ENCODE results near the gene PLGRKT. TPM values are rescaled to one million over a fixed set of nuclear protein-coding genes. Genes with fewer than 3 reads are reported as not detected.
"Not testable (repeated sequence)": the region's sequence is repeated elsewhere in the genome, so short reads cannot be mapped to it uniquely, and the experiment has no call there.

Gene PLGRKT
- total and polyA plus RNA-seq, 11 donors, result 20.8 to 37.2 (median 31.0) TPM

DNA sequence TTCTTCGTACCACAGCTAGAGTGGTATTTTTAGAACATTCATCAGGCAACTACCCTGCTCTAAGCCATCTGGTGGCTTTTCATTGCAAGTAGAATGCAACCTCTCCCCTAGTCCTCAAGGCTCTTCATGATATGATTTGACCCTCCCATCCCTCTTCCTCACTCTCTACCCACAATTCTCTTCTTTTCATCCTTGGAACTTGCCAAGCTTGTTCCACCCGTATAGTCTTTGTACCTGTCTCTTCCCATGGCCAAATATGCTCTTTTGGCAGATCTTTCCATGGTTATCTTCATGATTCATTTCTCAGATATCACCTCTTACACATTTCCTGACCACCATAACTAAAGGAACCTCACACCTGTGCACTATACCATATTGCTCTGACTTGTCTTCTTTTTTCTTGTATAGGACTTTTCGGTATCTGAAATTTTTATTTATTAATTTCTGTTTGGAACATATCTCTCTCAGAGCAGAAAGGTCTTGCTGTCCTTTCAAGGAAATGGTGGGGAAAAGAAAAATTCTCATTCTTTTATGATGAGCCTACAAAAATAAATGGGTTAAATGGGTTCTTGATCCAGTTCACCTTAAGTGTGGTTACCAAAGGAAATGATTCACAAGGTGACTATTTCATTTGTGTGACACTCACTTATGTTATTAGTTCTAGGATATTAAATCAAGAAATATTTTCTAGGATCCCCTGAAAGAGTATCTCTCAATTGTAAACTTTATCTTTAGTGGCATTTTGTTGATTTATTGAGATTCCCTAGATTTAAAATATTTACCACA lies 8.9 kb upstream of the PLGRKT start:
- Histone ChIP-seq H3K36me3 (no peaks in the 10 kb centered on the region), H3K9me3 (no peaks in the 10 kb centered on the region), H3K27me3 (no peaks in the 10 kb centered on the region), H3K4me1 (peaks cover 0 to 49% (median 9%) of the 10 kb centered on the region in 12 donors), H3K4me3 (no peak overlapping the region), H3K27ac (peak overlapping the region in 1 of 12 donors; percentile 84)
- ATAC-seq (no peak), DNase-seq (no peak)
- WGBS, 4 donors, result 69 to 79% (median 74%) methylated on average over 3 of the region's 3 CpGs
- intact Hi-C loops (cut with DNase I), result loop anchor here in 3 of 10 donors (5.0 to 10.0 kb wide), 3 partner anchors 259 to 702 kb away; partner anchors contain the start of genes AK3 (in 1 of the 3) and INSL6 (in 1 of the 3)
- no peak for TF ChIP-seq POLR2A (IDR thresholded peaks at IDR 0.05)
- TF ChIP-seq, protein P1, sequence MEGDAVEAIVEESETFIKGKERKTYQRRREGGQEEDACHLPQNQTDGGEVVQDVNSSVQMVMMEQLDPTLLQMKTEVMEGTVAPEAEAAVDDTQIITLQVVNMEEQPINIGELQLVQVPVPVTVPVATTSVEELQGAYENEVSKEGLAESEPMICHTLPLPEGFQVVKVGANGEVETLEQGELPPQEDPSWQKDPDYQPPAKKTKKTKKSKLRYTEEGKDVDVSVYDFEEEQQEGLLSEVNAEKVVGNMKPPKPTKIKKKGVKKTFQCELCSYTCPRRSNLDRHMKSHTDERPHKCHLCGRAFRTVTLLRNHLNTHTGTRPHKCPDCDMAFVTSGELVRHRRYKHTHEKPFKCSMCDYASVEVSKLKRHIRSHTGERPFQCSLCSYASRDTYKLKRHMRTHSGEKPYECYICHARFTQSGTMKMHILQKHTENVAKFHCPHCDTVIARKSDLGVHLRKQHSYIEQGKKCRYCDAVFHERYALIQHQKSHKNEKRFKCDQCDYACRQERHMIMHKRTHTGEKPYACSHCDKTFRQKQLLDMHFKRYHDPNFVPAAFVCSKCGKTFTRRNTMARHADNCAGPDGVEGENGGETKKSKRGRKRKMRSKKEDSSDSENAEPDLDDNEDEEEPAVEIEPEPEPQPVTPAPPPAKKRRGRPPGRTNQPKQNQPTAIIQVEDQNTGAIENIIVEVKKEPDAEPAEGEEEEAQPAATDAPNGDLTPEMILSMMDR (IDR thresholded peaks at IDR 0.05), result no peak

DNA sequence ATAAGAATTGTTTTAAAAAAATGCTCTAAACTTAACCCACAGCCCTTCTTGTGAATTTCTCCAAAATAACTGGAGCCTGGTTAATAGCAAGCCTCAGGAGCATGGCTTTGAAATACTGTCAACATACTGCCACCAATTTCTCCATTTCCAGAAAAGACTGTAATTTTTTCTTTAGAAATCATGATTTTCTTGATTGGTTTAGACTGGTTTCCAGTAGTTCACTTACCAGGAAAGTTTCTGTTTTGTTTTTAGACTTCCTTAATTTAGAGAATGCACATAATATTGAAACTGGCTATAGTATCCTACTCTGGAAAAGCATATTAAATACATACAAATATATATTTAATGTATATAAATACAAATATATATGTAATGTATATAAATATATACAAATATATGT lies 8.2 kb upstream of the PLGRKT start:
- ATAC-seq, result no peak
- Histone ChIP-seq H3K36me3 (no peaks in the 10 kb centered on the region), H3K4me1 (peaks cover 0 to 42% (median 6%) of the 10 kb centered on the region in 12 donors), H3K9me3 (no peaks in the 10 kb centered on the region), H3K4me3 (no peak overlapping the region), H3K27me3 (no peaks in the 10 kb centered on the region), H3K27ac (peak overlapping the region in 1 of 12 donors; percentile 84)
- no peak for DNase-seq
- TF ChIP-seq POLR2A (IDR thresholded peaks at IDR 0.05), result no peak
- TF ChIP-seq, protein P1 (IDR thresholded peaks at IDR 0.05), result no peak
- intact Hi-C loops (cut with DNase I), result loop anchor here in 3 of 10 donors (5.0 to 10.0 kb wide), 3 partner anchors 259 to 701 kb away; partner anchors contain the start of genes AK3 (in 1 of the 3) and INSL6 (in 1 of the 3)

DNA sequence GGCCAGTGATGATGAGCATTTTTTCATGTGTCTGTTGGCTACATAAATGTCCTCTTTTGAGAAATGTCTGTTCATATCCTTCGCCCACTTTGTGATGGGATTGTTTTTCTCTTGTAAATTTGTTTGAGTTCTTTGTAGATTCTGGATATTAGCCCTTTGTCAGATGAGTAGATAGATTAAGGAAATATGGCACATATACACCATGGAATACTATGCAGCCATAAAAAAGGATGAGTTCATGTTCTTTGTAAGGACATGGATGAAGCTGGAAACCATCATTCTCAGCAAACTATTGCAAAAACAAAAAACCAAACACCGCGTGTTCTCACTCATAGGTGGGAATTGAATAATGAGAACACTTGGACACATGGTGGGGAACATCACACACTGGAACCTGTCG lies 7.4 kb upstream of the PLGRKT start:
- Histone ChIP-seq H3K4me1 (peaks cover 0 to 38% (median 6%) of the 10 kb centered on the region in 12 donors), H3K27ac (peak overlapping the region in 1 of 12 donors; percentile 84)
- not testable (repeated sequence) for H3K27me3 ChIP-seq, H3K4me3 ChIP-seq, ATAC-seq, H3K36me3 ChIP-seq, DNase-seq, H3K9me3 ChIP-seq
- WGBS, 4 donors, result 87 to 92% (median 90%) methylated on average over 4 of the region's 4 CpGs
- intact Hi-C loops (cut with DNase I), result loop anchor here in 3 of 10 donors (5.0 to 10.0 kb wide), 3 partner anchors 258 to 700 kb away; partner anchors contain the start of genes AK3 (in 1 of the 3) and INSL6 (in 1 of the 3)

DNA sequence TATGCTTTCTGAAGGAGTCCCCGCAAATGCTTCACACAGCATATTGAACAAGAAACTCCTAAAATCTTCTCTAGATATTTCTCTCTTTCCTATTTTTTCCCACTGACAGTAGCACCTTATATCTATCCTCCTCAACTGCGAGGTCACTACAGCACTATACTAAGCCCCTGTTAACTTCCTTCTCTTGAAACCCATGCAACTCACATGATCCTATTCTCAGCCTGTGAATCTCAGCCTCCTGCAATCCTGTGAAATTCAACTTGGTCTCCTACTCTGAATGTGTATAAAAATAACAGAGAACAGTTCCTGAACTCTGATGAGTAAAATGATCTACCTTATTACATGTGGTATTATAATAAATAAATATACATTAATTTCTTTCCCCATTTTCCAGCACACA lies 6.1 kb upstream of the PLGRKT start:
- H3K36me3 ChIP-seq, result no peaks in the 10 kb centered on the region
- H3K27ac ChIP-seq, result no peak overlapping the region
- no peaks in the 10 kb centered on the region for H3K9me3 ChIP-seq
- TF ChIP-seq POLR2A (IDR thresholded peaks at IDR 0.05), result no peak
- TF ChIP-seq, protein P1 (IDR thresholded peaks at IDR 0.05), result no peak
- no peak overlapping the region for H3K4me3 ChIP-seq
- H3K27me3 ChIP-seq, result no peaks in the 10 kb centered on the region
- intact Hi-C loops (cut with DNase I), result loop anchor here in 9 of 10 donors (2.0 to 10.0 kb wide), 6 partner anchors 148 to 699 kb away; partner anchors contain the start of genes INSL6 (in 6 of the 9) and AK3 (in 1 of the 9)
- DNase-seq (no peak), ATAC-seq (no peak)
- 75 to 83% (median 79%) methylated on average over 2 of the region's 2 CpGs for WGBS, 4 donors
- peaks cover 0 to 27% (median 0%) of the 10 kb centered on the region in 12 donors for H3K4me1 ChIP-seq
